Measurements from ENCODE around the gene ACVR1.
"Not testable (repeated sequence)": the region's sequence is repeated elsewhere in the genome, so short reads cannot be mapped to it uniquely, and the experiment has no call there.

The ACVR1 gene

DNA sequence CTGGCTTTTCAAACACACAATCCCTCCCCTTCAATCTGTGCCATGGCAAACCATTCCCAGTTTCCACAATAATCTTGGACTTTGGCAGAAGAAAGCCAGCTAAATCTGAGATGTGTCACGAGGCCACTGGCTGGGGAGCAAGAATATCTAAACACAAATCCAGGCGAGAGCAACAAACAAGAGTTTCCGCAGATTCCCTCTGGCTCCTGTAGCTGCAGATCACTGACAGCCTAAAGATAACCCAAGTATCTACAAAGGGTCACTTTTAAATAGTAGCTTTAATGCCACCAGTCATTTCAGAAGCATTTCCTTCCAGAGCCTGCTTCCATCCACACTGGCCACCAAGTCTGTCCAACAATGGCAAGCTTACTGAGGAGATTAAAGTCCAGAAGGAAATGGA lies 86.9 kb downstream of the ACVR1 start:
- DNase-seq (ENCODE audit: low read depth): no peak

- no peak for DNase-seq (ENCODE audit: low read depth)
Observed at GRCh38 chr2:157788201-157788600, 87.9 kb downstream of the ACVR1 start.

DNA sequence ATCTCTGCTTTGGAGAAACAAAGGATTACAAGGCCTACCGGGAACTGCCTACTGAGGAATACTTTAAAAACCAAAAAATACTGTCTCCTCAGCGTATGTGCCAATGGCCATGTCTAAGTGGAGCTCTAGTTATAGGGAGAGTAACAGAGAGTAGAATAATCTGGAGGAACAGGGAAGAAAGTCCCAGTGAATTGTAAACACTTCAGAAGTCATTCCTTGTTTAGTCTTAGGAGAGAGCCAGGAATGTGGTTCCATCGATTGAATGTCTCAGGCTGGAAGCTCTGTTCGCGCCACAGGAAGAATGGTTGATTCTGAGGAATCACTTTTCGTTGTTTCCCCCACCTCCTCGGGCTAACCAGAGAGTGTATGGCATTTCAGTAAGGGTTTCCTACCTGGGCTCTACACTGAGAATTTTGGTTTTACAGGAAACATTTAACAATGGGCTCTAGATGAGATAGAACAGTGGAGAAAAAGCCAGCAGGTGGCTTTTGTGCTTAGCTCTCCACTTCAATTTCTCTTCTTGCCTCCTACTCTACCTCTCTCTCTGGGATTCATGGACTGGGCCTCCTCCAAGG lies 88.7 kb downstream of the ACVR1 start:
- DNase-seq (ENCODE audit: low read depth): no peak

- no peak for DNase-seq (ENCODE audit: low read depth)
Observed at GRCh38 chr2:157786663-157787363, 89.3 kb downstream of the ACVR1 start.

GRCh38 chr2:157785866-157786662 lies 90.1 kb downstream of the ACVR1 start:
- DNase-seq (ENCODE audit: low read depth): no peak

DNA sequence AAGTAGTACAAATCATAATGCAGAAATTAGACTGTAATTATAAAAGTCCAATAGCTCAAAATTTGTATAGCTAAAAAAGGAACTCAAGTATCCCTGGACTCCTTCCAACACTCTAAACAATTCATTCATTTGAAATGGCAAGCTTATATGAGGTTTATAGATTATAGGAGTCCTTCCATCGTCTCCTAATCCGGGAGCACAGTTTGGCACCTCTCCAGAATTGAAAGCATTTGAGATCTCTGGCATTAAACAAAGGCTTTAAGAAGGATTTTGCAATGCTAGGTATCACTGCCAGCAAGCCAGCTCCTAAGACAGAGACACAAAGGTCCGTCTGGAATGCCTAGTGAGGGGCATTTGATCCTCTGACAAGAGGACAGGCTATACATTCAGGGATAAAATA lies 90.9 kb downstream of the ACVR1 start:
- DNase-seq (ENCODE audit: low read depth): no peak

DNA sequence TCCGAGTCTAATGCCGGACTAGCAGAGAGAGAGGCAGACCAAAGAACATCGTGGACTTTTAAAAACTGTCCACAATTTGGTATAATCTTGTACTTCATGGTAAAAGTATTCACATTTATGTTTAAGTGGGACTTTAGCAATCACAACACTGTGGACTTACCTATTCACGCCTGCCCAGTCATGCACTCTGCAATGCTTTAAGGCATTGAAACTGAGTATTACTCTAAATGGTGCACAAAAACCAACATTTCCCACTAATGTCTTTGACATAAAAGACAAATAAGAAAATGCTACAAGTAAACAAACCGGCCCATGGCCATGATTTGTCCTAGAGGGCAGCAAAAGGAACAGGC lies 91.3 kb downstream of the ACVR1 start:
- DNase-seq (ENCODE audit: low read depth): no peak

GRCh38 chr2:157784169-157784822 lies 91.8 kb downstream of the ACVR1 start:
- DNase-seq (ENCODE audit: low read depth): no peak

- DNase-seq (ENCODE audit: low read depth): no peak
Observed at GRCh38 chr2:157783245-157783644, 92.9 kb downstream of the ACVR1 start.

- DNase-seq (ENCODE audit: low read depth): no peak
Observed at GRCh38 chr2:157782057-157782845, 93.9 kb downstream of the ACVR1 start.

DNA sequence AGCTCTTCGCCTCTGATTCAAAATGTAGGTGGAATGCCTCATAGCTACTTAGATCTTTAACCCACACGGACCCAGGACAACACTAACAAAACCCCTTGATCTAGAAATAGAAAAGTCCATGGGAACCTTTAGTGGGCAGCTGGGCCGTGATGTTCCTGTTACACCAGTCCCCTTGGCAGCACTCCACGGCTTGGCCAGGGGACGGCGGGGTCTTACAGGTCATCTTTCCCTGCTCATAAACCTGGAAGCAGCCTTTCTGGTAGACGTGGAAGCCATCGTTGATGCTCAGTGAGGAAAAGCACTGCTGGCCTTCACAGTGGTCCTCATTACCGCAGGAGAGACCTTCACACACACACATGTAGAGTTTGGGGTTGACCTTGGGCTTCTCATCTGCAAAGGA lies 95.9 kb downstream of the ACVR1 start:
- DNase-seq (ENCODE audit: low read depth): no peak

GRCh38 chr2:157779794-157780193 lies 96.3 kb downstream of the ACVR1 start:
- no peak for DNase-seq (ENCODE audit: low read depth)

DNA sequence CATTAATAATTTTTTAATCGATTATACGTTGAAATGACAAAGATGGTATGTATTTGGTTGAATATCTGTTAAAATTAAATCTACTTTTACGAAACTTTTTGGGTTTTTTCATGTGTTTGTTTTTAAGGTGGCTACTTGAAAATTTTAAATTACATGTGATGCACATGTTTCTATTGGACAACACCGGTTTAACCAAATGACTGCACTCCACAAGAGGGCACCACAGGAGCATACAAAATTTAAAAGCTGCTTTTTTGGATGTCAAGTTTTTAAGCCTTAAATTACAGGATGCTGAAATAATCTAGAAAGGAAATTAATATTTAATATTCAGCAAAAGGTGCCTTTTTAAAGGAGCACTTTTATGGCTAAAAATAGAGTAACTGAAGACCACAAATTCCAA lies 98.7 kb downstream of the ACVR1 start:
- peak; percentile 13 for DNase-seq (ENCODE audit: low read depth)

DNA sequence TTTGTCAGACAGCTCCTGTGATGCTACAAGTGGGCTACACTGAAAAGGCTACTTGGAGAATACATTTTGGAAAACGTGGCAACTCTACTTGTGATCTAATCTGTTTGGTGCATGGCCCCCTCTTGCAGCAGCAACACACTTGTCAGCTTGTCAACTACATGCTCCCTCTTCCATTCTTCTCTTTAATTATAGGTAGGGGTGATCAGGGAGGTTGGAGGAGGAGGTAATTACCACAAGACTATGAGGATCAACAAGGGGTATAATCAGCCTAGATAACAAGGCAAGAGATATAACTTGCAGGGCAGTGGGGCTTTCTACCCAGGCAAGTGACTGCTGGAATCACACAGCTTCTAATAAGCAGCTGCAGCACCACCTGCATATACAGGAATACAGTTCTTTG lies 104.9 kb downstream of the ACVR1 start:
- DNase-seq (ENCODE audit: low read depth): no peak

- DNase-seq (ENCODE audit: low read depth): no peak
Observed at GRCh38 chr2:157769856-157770255, 106.3 kb downstream of the ACVR1 start.

- DNase-seq (ENCODE audit: low read depth): no peak
Observed at GRCh38 chr2:157764386-157764785, 111.7 kb downstream of the ACVR1 start.

DNA sequence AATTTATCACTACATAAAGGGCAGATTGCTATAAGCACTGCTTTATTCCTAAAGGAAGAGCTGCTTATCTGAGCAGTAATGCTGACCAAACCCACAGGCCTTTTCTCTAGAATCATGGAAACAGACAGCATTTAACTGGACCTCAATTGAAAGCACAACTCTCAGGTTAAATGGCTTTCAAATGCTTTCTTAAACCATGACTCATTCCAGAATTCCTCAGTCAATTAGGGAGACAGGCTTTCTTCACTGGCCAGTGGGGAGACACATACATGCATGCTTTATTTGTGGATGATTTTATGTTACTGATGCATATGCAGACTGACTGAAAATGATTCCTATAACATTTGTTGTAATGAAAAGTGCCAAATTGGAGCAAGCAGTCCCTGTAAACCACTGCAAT lies 114.6 kb downstream of the ACVR1 start:
- no peak for DNase-seq (ENCODE audit: low read depth)

GRCh38 chr2:157760949-157761348 lies 115.2 kb downstream of the ACVR1 start:
- DNase-seq (ENCODE audit: low read depth): no peak

DNA sequence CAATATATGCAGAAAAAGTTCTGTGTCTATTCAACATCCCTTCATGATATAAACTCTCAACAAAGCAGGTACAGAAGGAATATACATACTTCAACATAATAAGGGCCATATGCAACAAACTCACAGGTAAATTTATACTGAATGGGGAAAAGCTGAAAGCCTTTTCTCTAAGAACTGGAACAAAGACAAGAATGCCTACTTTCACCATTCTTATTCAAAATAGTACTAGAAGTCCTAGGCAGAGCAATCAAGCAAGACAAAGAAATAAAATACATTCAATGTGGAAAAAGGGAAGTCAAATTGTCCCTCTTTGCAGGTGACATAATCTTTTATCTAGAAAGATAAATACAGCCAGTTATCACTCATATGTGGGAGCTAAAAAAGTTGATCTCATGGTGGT lies 116.3 kb downstream of the ACVR1 start:
- DNase-seq (ENCODE audit: low read depth): no peak

GRCh38 chr2:157758586-157758985 lies 117.5 kb downstream of the ACVR1 start:
- no peak for DNase-seq (ENCODE audit: low read depth)

GRCh38 chr2:157757500-157757899 lies 118.6 kb downstream of the ACVR1 start:
- no peak for DNase-seq (ENCODE audit: low read depth)

DNA sequence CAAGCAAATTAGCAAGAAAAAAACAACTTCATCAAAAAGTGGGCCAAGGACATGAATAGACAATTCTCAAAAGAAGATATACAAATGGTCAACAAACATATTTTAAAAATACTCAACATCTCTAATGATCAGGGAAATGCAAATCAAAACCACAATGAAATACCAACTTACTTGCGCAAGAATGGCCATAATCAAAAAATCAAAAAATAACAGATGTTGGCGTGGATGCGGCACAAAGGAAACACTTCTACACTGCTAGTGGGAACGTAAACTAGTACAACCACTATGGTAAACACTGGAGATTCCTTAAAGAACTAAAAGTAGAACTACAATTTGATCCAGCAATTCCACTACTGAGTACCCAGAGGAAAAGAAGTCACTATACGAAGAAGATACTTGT lies 119.7 kb downstream of the ACVR1 start:
- not testable (repeated sequence) for DNase-seq (ENCODE audit: low read depth)

Measured in activated T-cell treated with anti-CD3 and anti-CD28 coated beads for 1 hour (primary cell).